SK-N-MC (cell line): Measurements from ENCODE around the gene TRIP12.

Source experiments
- EZH2 ChIP-seq: fragments of 200-600 bp; sonication (generic); IDR thresholded peaks from one replicate; pipeline ENCODE4 v1.6.1; 2017; ENCODE audit warnings: antibody characterized with exemption
- POLR2AphosphoS5 ChIP-seq: IDR thresholded peaks from 2 replicates; pipeline ENCODE4 v1.6.1; 2012; ENCODE audit warnings: mild to moderate bottlenecking, low read depth, low read length, borderline replicate concordance

DNA sequence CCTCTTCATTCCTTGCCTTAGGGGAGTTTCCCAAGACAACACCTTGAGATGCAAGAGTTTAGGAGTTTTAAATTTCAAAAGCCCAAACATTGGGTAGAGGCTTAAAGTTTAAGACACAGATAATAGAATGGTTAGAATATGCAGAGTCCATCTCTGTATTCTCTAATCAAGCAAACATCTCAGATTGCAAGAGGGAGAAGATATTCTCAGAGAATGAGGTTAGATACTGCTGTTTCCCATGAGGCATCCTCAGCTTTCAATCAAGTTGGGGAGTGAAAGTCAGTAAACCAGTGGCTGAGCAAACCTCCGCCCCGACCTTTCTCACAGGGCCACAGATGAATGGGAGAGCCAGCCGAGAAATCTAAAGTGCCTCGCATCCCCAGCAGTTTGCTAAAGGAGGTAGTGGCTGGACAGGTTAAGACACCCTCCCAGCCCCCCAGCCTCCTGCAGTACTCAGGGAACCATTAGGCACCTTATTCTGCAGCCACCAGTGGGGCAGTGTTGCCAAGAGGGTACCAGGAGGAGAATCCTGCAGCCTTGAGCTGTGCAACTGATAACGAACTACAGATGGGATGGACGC lies 30.5 kb upstream of the TRIP12 start:
- TF ChIP-seq EZH2 (no peak), POLR2AphosphoS5 (no peak)
